Measurements from ENCODE around the gene PLXND1. TPM values are rescaled to one million over a fixed set of nuclear protein-coding genes. Genes with fewer than 3 reads are reported as not detected.
A peak's percentile ranks its signal among the peaks of the same experiment; 100 is the strongest.

PLXND1 gene
- total and polyA plus RNA-seq, 11 donors: 40.8 to 218 (median 66.4) TPM

DNA sequence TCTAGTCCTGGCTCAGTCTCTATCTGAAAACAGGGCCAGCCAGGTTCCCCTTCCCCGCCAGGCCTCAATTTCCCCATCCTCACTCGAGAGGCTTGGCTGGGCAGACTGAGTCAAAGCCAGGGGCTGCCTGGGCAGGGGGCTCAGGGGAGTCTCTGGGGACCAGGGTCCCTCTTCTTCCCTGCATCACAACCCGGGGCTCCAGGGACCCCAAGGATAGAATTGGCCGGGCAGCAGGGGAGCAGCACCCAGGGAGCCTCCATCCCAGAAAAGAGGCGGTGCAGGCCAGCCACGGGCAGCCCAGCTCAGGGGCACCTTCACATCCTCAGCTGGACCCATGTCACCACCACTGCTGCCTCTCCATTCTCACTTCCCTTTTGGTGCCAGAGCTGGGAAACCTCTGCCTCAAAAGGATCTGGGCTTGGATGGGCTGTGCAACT lies 13.3 kb upstream of the PLXND1 start:
- no peaks in the 10 kb centered on the region for H3K9me3 ChIP-seq
- no peaks in the 10 kb centered on the region for H3K36me3 ChIP-seq
- intact Hi-C loops (cut with DNase I): loop anchor here in 2 of 10 donors (5.0 to 10.0 kb wide), 2 partner anchors 115 to 127 kb away; no protein-coding TSS in a partner anchor
- H3K4me3 ChIP-seq: no peak overlapping the region
- ATAC-seq (no peak), DNase-seq (peak in 3 of 5 donors; percentile 23 to 63 (median 28))
- peak overlapping the region; percentile 53 to 98 (median 80) for H3K27ac ChIP-seq
- H3K4me1 ChIP-seq: peaks cover 29 to 99% (median 91%) of the 10 kb centered on the region in 12 donors
- no peaks in the 10 kb centered on the region for H3K27me3 ChIP-seq
- TF ChIP-seq CTCF (IDR thresholded peaks at IDR 0.05) (no peak), POLR2A (IDR thresholded peaks at IDR 0.05) (no peak)
- WGBS, 4 donors: 79 to 88% (median 84%) methylated on average over 4 to 6 of the region's 6 CpGs

DNA sequence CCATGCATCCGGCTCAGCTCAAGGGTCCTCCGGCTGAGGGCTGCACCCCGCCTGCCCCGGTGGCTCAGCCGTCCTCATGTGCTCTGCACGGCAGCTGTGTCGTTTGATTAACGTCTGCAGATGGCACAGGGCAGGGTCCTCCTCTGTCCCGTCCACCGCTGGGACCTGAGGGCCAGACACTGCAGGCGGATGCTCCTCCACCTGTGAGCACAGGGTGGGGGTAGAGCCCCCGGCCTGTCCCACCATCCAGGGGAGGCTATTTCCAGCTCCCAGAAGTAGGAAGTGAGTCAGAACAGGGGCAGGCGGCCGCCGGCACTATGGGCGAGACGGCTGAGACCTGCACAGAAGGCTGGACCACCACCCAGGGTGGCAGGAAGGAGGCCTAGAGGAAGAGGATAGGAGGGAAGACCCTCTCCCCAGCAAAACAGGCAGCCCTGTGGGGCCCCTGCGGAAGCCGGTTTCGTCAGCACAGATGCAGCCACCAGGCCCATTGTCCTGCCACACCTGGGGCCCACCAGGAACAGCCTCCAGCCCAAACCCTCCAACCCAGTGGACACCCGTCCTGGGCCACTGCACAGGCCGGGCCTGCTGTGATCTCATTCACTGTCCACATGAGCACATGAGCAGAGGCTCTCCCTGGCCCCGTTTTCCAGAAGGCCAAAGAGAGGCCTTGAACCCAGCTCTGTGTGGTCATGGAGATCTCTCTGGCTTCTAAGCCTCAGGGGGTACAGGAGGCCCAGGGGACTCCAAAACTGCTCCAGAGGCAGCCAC lies 12.6 kb upstream of the PLXND1 start:
- WGBS, 4 donors: 51 to 66% (median 60%) methylated on average over 22 to 23 of the region's 23 CpGs
- peak in 3 of 5 donors; percentile 29 to 72 (median 49) for DNase-seq
- H3K4me1 ChIP-seq: peaks cover 27 to 99% (median 90%) of the 10 kb centered on the region in 12 donors

GRCh38 chr3:129618186-129618820 lies 11.8 kb upstream of the PLXND1 start:
- H3K36me3 ChIP-seq: no peaks in the 10 kb centered on the region

More for the DNA sequence above, 12.6 kb upstream of the PLXND1 start:
- Histone ChIP-seq H3K9me3 (no peaks in the 10 kb centered on the region), H3K4me3 (peak overlapping the region in 2 of 12 donors; percentile 4 to 7), H3K36me3 (no peaks in the 10 kb centered on the region), H3K27me3 (no peaks in the 10 kb centered on the region), H3K27ac (peak overlapping the region; percentile 53 to 98 (median 80))
- peak in 1 of 4 donors; percentile 8 for ATAC-seq
- intact Hi-C loops (cut with DNase I): no loop called here
- TF ChIP-seq CTCF (IDR thresholded peaks at IDR 0.05): no peak

More at GRCh38 chr3:129618186-129618820, 11.8 kb upstream of the PLXND1 start:
- TF ChIP-seq CTCF (IDR thresholded peaks at IDR 0.05): no peak
- no peak for TF ChIP-seq POLR2A (IDR thresholded peaks at IDR 0.05)
- intact Hi-C loops (cut with DNase I): no loop called here
- H3K4me3 ChIP-seq: peak overlapping the region in 2 of 12 donors; percentile 4 to 7
- DNase-seq: peak in 3 of 5 donors; percentile 31 to 61 (median 35)
- peaks cover 26 to 96% (median 84%) of the 10 kb centered on the region in 12 donors for H3K4me1 ChIP-seq
- no peaks in the 10 kb centered on the region for H3K9me3 ChIP-seq
- 60 to 74% (median 67%) methylated on average over 14 to 15 of the region's 15 CpGs for WGBS, 4 donors
- peak overlapping the region; percentile 43 to 98 (median 80) for H3K27ac ChIP-seq
- H3K27me3 ChIP-seq: no peaks in the 10 kb centered on the region
- ATAC-seq: peak in 1 of 4 donors; percentile 25
